ENCODE measurements around the gene OCIAD2. TPM values are rescaled to one million over a fixed set of nuclear protein-coding genes. Genes with fewer than 3 reads are reported as not detected.
A peak's percentile ranks its signal among the peaks of the same experiment; 100 is the strongest.

The OCIAD2 gene
- total RNA-seq, 1 experiment from 2014 or later, result 68.1 TPM

- Histone ChIP-seq H3K9me3 (ENCODE audit: low read length) (no peaks in the 10 kb centered on the region), H3K79me2 (ENCODE audit: low read length) (no peaks in the 10 kb centered on the region), H3K4me3 (ENCODE audit: low read length) (no peak overlapping the region), H4K20me1 (ENCODE audit: insufficient read depth, low read depth, low read length) (no peaks in the 10 kb centered on the region), H3K27ac (ENCODE audit: low read length) (no peak overlapping the region), H3K36me3 (ENCODE audit: insufficient read depth, low read length) (no peaks in the 10 kb centered on the region), H3K4me2 (ENCODE audit: low read depth, low read length, poor library complexity, severe bottlenecking) (no peak overlapping the region), H3K9me2 (replicated peaks; ENCODE audit: insufficient read depth, low read length) (no peaks in the 10 kb centered on the region), H2AFZ (ENCODE audit: low read length) (no peak overlapping the region), H3K27me3 (ENCODE audit: low read length) (no peaks in the 10 kb centered on the region), H3K9ac (ENCODE audit: low read length) (no peak overlapping the region), H3K4me1 (ENCODE audit: low read length) (no peaks in the 10 kb centered on the region)
- peak; percentile 39 for DNase-seq
Observed at GRCh38 chr4:48913346-48913745, 6.8 kb upstream of the OCIAD2 start.

GRCh38 chr4:48912349-48912748 is 5.8 kb upstream of the OCIAD2 start:
- DNase-seq, result peak; percentile 36

GRCh38 chr4:48910511-48910910 is 3.9 kb upstream of the OCIAD2 start:
- no peak overlapping the region for H3K27ac ChIP-seq (ENCODE audit: low read length)
- H3K9ac ChIP-seq (ENCODE audit: low read length), result no peak overlapping the region
- H3K4me3 ChIP-seq (ENCODE audit: low read length), result no peak overlapping the region
- no peaks in the 10 kb centered on the region for H4K20me1 ChIP-seq (ENCODE audit: insufficient read depth, low read depth, low read length)
- H3K36me3 ChIP-seq (ENCODE audit: insufficient read depth, low read length), result no peaks in the 10 kb centered on the region
- H3K9me3 ChIP-seq (ENCODE audit: low read length), result no peaks in the 10 kb centered on the region
- H3K4me1 ChIP-seq (ENCODE audit: low read length), result peaks cover 10% of the 10 kb centered on the region
- no peaks in the 10 kb centered on the region for H3K9me2 ChIP-seq (replicated peaks; ENCODE audit: insufficient read depth, low read length)
- H3K79me2 ChIP-seq (ENCODE audit: low read length), result peaks cover 10% of the 10 kb centered on the region
- H3K27me3 ChIP-seq (ENCODE audit: low read length), result no peaks in the 10 kb centered on the region
- H2AFZ ChIP-seq (ENCODE audit: low read length), result no peak overlapping the region
- DNase-seq, result peak; percentile 23
- no peak overlapping the region for H3K4me2 ChIP-seq (ENCODE audit: low read depth, low read length, poor library complexity, severe bottlenecking)

More at GRCh38 chr4:48912349-48912748, 5.8 kb upstream of the OCIAD2 start:
- Histone ChIP-seq H3K4me3 (ENCODE audit: low read length) (no peak overlapping the region), H2AFZ (ENCODE audit: low read length) (no peak overlapping the region), H3K36me3 (ENCODE audit: insufficient read depth, low read length) (no peaks in the 10 kb centered on the region), H3K9me2 (replicated peaks; ENCODE audit: insufficient read depth, low read length) (no peaks in the 10 kb centered on the region), H3K4me2 (ENCODE audit: low read depth, low read length, poor library complexity, severe bottlenecking) (no peak overlapping the region), H3K27me3 (ENCODE audit: low read length) (no peaks in the 10 kb centered on the region), H3K79me2 (ENCODE audit: low read length) (no peaks in the 10 kb centered on the region), H3K9ac (ENCODE audit: low read length) (no peak overlapping the region), H4K20me1 (ENCODE audit: insufficient read depth, low read depth, low read length) (no peaks in the 10 kb centered on the region), H3K9me3 (ENCODE audit: low read length) (no peaks in the 10 kb centered on the region), H3K27ac (ENCODE audit: low read length) (no peak overlapping the region), H3K4me1 (ENCODE audit: low read length) (no peaks in the 10 kb centered on the region)

- Histone ChIP-seq H3K4me2 (ENCODE audit: low read depth, low read length, poor library complexity, severe bottlenecking) (no peak overlapping the region), H3K4me1 (ENCODE audit: low read length) (peaks cover 18% of the 10 kb centered on the region), H3K9ac (ENCODE audit: low read length) (no peak overlapping the region), H3K36me3 (ENCODE audit: insufficient read depth, low read length) (no peaks in the 10 kb centered on the region), H3K9me2 (replicated peaks; ENCODE audit: insufficient read depth, low read length) (no peaks in the 10 kb centered on the region), H3K27me3 (ENCODE audit: low read length) (no peaks in the 10 kb centered on the region), H4K20me1 (ENCODE audit: insufficient read depth, low read depth, low read length) (no peaks in the 10 kb centered on the region), H2AFZ (ENCODE audit: low read length) (no peak overlapping the region), H3K79me2 (ENCODE audit: low read length) (peaks cover 18% of the 10 kb centered on the region), H3K27ac (ENCODE audit: low read length) (no peak overlapping the region), H3K4me3 (ENCODE audit: low read length) (no peak overlapping the region), H3K9me3 (ENCODE audit: low read length) (no peaks in the 10 kb centered on the region)
- DNase-seq, result peak; percentile 31
Observed at GRCh38 chr4:48909697-48910096, 3.1 kb upstream of the OCIAD2 start.

GRCh38 chr4:48908687-48909086 is 2.1 kb upstream of the OCIAD2 start:
- Histone ChIP-seq H3K36me3 (ENCODE audit: insufficient read depth, low read length) (no peaks in the 10 kb centered on the region), H2AFZ (ENCODE audit: low read length) (no peak overlapping the region), H3K4me1 (ENCODE audit: low read length) (peaks cover 25% of the 10 kb centered on the region), H3K79me2 (ENCODE audit: low read length) (peaks cover 24% of the 10 kb centered on the region), H3K27ac (ENCODE audit: low read length) (no peak overlapping the region), H3K4me3 (ENCODE audit: low read length) (no peak overlapping the region), H3K9ac (ENCODE audit: low read length) (no peak overlapping the region), H3K9me2 (replicated peaks; ENCODE audit: insufficient read depth, low read length) (no peaks in the 10 kb centered on the region), H3K27me3 (ENCODE audit: low read length) (no peaks in the 10 kb centered on the region), H3K4me2 (ENCODE audit: low read depth, low read length, poor library complexity, severe bottlenecking) (no peak overlapping the region), H4K20me1 (ENCODE audit: insufficient read depth, low read depth, low read length) (no peaks in the 10 kb centered on the region), H3K9me3 (ENCODE audit: low read length) (no peaks in the 10 kb centered on the region)
- peak; percentile 6 for DNase-seq

GRCh38 chr4:48907706-48908477 is 1.3 kb upstream of the OCIAD2 start:
- Histone ChIP-seq H3K79me2 (ENCODE audit: low read length) (peaks cover 24% of the 10 kb centered on the region), H2AFZ (ENCODE audit: low read length) (no peak overlapping the region), H3K9ac (ENCODE audit: low read length) (no peak overlapping the region), H3K4me3 (ENCODE audit: low read length) (no peak overlapping the region), H3K9me3 (ENCODE audit: low read length) (no peaks in the 10 kb centered on the region), H4K20me1 (ENCODE audit: insufficient read depth, low read depth, low read length) (no peaks in the 10 kb centered on the region), H3K4me1 (ENCODE audit: low read length) (peaks cover 25% of the 10 kb centered on the region), H3K27me3 (ENCODE audit: low read length) (no peaks in the 10 kb centered on the region), H3K9me2 (replicated peaks; ENCODE audit: insufficient read depth, low read length) (no peaks in the 10 kb centered on the region), H3K27ac (ENCODE audit: low read length) (no peak overlapping the region), H3K36me3 (ENCODE audit: insufficient read depth, low read length) (no peaks in the 10 kb centered on the region), H3K4me2 (ENCODE audit: low read depth, low read length, poor library complexity, severe bottlenecking) (no peak overlapping the region)
- peak; percentile 37 for DNase-seq

GRCh38 chr4:48905363-48906015 is 1.1 kb downstream of the OCIAD2 start:
- Histone ChIP-seq H3K36me3 (ENCODE audit: insufficient read depth, low read length) (peaks cover 8% of the 10 kb centered on the region; the same call in 1 of the 2 replicates), H3K4me2 (ENCODE audit: low read depth, low read length, poor library complexity, severe bottlenecking) (peak overlapping the region; percentile 83), H3K27me3 (ENCODE audit: low read length) (no peaks in the 10 kb centered on the region), H3K9me3 (ENCODE audit: low read length) (no peaks in the 10 kb centered on the region), H3K27ac (ENCODE audit: low read length) (no peak overlapping the region), H3K9ac (ENCODE audit: low read length) (peak overlapping the region; percentile 85), H3K9me2 (replicated peaks; ENCODE audit: insufficient read depth, low read length) (no peaks in the 10 kb centered on the region), H3K79me2 (ENCODE audit: low read length) (peaks cover 24% of the 10 kb centered on the region), H2AFZ (ENCODE audit: low read length) (peak overlapping the region; percentile 95; the same call in 1 of the 2 replicates), H4K20me1 (ENCODE audit: insufficient read depth, low read depth, low read length) (no peaks in the 10 kb centered on the region), H3K4me3 (ENCODE audit: low read length) (peak overlapping the region; percentile 92), H3K4me1 (ENCODE audit: low read length) (peaks cover 25% of the 10 kb centered on the region)
- peak; percentile 36 for DNase-seq

- H3K4me3 ChIP-seq (ENCODE audit: low read length), result peak overlapping the region; percentile 92; the same call in 1 of the 2 replicates
- no peak overlapping the region for H3K9ac ChIP-seq (ENCODE audit: low read length)
- H4K20me1 ChIP-seq (ENCODE audit: insufficient read depth, low read depth, low read length), result no peaks in the 10 kb centered on the region
- H2AFZ ChIP-seq (ENCODE audit: low read length), result no peak overlapping the region
- H3K79me2 ChIP-seq (ENCODE audit: low read length), result peaks cover 24% of the 10 kb centered on the region
- no peak overlapping the region for H3K27ac ChIP-seq (ENCODE audit: low read length)
- no peaks in the 10 kb centered on the region for H3K9me2 ChIP-seq (replicated peaks; ENCODE audit: insufficient read depth, low read length)
- H3K27me3 ChIP-seq (ENCODE audit: low read length), result no peaks in the 10 kb centered on the region
- DNase-seq, result peak; percentile 38
- peaks cover 9% of the 10 kb centered on the region; the same call in 1 of the 2 replicates for H3K36me3 ChIP-seq (ENCODE audit: insufficient read depth, low read length)
- no peaks in the 10 kb centered on the region for H3K9me3 ChIP-seq (ENCODE audit: low read length)
- peaks cover 29% of the 10 kb centered on the region for H3K4me1 ChIP-seq (ENCODE audit: low read length)
- peak overlapping the region; percentile 83 for H3K4me2 ChIP-seq (ENCODE audit: low read depth, low read length, poor library complexity, severe bottlenecking)
Observed at GRCh38 chr4:48904541-48905142, 1.9 kb downstream of the OCIAD2 start.
